ENCODE results near the gene ARMC10.

DNA sequence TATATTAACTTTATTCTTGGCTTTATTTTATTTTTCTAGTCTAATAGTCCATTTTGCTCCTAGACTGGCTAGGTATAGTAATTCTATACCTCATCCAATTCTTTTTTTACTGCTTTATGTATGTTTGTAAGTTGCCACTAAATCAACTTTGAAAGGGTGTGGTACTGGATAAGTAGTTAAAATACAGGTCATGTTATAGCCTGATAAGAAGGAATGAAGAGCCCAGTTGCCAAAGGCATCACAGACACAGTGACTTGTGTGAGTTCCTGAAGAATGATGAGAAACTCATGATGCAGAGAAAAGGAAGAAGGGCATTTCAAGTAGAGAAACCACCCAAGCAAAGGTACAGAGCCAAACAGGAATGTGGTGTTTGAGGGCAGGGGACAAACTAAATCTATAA lies 46.7 kb downstream of the ARMC10 start:
- TF ChIP-seq, protein P1, sequence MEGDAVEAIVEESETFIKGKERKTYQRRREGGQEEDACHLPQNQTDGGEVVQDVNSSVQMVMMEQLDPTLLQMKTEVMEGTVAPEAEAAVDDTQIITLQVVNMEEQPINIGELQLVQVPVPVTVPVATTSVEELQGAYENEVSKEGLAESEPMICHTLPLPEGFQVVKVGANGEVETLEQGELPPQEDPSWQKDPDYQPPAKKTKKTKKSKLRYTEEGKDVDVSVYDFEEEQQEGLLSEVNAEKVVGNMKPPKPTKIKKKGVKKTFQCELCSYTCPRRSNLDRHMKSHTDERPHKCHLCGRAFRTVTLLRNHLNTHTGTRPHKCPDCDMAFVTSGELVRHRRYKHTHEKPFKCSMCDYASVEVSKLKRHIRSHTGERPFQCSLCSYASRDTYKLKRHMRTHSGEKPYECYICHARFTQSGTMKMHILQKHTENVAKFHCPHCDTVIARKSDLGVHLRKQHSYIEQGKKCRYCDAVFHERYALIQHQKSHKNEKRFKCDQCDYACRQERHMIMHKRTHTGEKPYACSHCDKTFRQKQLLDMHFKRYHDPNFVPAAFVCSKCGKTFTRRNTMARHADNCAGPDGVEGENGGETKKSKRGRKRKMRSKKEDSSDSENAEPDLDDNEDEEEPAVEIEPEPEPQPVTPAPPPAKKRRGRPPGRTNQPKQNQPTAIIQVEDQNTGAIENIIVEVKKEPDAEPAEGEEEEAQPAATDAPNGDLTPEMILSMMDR (IDR thresholded peaks at IDR 0.05; ENCODE audit: low read depth, low read length, missing input control): no peak
- TF ChIP-seq, protein P2, sequence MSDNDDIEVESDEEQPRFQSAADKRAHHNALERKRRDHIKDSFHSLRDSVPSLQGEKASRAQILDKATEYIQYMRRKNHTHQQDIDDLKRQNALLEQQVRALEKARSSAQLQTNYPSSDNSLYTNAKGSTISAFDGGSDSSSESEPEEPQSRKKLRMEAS (IDR thresholded peaks at IDR 0.05): no peak
- no peak for TF ChIP-seq GABPA (IDR thresholded peaks at IDR 0.05 in 1 of 2, conservative IDR thresholded peaks at IDR 0.05 in 1 of 2)
- TF ChIP-seq TAF1 (conservative IDR thresholded peaks at IDR 0.05): no peak
- TF ChIP-seq, protein P3, sequence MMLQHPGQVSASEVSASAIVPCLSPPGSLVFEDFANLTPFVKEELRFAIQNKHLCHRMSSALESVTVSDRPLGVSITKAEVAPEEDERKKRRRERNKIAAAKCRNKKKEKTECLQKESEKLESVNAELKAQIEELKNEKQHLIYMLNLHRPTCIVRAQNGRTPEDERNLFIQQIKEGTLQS (IDR thresholded peaks at IDR 0.05): no peak
- TF ChIP-seq RAD21 (IDR thresholded peaks at IDR 0.05): no peak
- TF ChIP-seq SP1 (IDR thresholded peaks at IDR 0.05): no peak
- TF ChIP-seq YY1 (IDR thresholded peaks at IDR 0.05): no peak
- TF ChIP-seq, protein P4, sequence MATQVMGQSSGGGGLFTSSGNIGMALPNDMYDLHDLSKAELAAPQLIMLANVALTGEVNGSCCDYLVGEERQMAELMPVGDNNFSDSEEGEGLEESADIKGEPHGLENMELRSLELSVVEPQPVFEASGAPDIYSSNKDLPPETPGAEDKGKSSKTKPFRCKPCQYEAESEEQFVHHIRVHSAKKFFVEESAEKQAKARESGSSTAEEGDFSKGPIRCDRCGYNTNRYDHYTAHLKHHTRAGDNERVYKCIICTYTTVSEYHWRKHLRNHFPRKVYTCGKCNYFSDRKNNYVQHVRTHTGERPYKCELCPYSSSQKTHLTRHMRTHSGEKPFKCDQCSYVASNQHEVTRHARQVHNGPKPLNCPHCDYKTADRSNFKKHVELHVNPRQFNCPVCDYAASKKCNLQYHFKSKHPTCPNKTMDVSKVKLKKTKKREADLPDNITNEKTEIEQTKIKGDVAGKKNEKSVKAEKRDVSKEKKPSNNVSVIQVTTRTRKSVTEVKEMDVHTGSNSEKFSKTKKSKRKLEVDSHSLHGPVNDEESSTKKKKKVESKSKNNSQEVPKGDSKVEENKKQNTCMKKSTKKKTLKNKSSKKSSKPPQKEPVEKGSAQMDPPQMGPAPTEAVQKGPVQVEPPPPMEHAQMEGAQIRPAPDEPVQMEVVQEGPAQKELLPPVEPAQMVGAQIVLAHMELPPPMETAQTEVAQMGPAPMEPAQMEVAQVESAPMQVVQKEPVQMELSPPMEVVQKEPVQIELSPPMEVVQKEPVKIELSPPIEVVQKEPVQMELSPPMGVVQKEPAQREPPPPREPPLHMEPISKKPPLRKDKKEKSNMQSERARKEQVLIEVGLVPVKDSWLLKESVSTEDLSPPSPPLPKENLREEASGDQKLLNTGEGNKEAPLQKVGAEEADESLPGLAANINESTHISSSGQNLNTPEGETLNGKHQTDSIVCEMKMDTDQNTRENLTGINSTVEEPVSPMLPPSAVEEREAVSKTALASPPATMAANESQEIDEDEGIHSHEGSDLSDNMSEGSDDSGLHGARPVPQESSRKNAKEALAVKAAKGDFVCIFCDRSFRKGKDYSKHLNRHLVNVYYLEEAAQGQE (IDR thresholded peaks at IDR 0.05): no peak
- no peak for TF ChIP-seq EGR1 (IDR thresholded peaks at IDR 0.05; ENCODE audit: low read depth in 2 of 2)

Data from liver (tissue), 3 donors.